ENCODE results near the gene LIFR. TPM values are rescaled to one million over a fixed set of nuclear protein-coding genes. Genes with fewer than 3 reads are reported as not detected.

The LIFR gene
- total RNA-seq, 1 experiment from 2014 or later: 47.9 TPM

DNA sequence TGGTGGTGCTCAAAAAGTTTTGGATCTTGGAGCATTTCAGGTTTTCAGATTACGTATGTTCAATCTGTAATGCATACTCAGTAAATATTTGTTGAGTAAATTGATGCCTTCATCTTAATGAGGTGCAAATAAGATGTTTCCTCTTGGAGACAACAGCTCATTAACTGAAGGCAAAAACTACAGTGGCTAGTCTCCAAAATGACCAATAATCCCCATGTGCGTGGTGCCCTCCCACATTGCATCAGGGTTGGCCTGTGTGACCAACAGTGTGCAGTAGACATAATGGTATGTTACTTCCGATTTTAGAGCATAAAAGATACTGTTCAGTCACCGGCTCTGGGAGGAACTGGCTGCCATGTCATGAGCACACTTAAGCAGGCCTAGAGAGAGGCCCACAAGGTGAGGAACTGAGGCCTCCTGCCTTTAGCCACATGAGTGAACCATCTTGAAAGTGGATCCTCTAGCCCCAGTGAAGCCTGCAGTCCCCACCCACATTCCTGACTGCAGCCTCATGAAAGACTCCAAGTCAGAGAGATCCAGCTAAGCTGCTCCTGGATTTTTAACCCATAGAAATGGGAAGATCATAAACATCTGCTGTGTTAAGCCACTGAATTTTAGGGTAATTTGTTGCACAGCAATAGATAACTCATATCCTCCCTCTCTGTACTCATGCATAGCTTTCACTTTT is 55.7 kb downstream of the LIFR start:
- Histone ChIP-seq H3K4me1 (ENCODE audit: insufficient read depth, low read length, poor library complexity, severe bottlenecking) (no peaks in the 10 kb centered on the region), H3K27me3 (replicated peaks; ENCODE audit: insufficient read depth, low read depth, low read length, poor library complexity) (no peaks in the 10 kb centered on the region), H3K9me3 (ENCODE audit: low read depth, low read length, poor library complexity, severe bottlenecking) (no peaks in the 10 kb centered on the region), H3K4me3 (ENCODE audit: low read depth, low read length, poor library complexity, severe bottlenecking) (no peak overlapping the region), H3K36me3 (ENCODE audit: insufficient read depth, low read length, poor library complexity, severe bottlenecking) (peaks cover 8% of the 10 kb centered on the region), H3K27ac (ENCODE audit: low read depth, low read length, poor library complexity, severe bottlenecking) (no peak overlapping the region)
- no TSS peak for BruUV-seq (replicated peaks)
- intact Hi-C loops (cut with micrococcal nuclease; ENCODE audit: unreplicated experiment): no loop called here
- ChIA-PET CTCF (interaction anchor here (1.4 kb wide), 1 partner anchor 309 kb away, joined by 4 read pairs; no protein-coding TSS in a partner anchor), POLR2A (ENCODE audit: low non-redundant PET) (no interaction called here)
- DNase-seq (ENCODE audit: low spot score): peak; percentile 18
- TF ChIP-seq, protein P1, sequence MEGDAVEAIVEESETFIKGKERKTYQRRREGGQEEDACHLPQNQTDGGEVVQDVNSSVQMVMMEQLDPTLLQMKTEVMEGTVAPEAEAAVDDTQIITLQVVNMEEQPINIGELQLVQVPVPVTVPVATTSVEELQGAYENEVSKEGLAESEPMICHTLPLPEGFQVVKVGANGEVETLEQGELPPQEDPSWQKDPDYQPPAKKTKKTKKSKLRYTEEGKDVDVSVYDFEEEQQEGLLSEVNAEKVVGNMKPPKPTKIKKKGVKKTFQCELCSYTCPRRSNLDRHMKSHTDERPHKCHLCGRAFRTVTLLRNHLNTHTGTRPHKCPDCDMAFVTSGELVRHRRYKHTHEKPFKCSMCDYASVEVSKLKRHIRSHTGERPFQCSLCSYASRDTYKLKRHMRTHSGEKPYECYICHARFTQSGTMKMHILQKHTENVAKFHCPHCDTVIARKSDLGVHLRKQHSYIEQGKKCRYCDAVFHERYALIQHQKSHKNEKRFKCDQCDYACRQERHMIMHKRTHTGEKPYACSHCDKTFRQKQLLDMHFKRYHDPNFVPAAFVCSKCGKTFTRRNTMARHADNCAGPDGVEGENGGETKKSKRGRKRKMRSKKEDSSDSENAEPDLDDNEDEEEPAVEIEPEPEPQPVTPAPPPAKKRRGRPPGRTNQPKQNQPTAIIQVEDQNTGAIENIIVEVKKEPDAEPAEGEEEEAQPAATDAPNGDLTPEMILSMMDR (conservative IDR thresholded peaks at IDR 0.05; ENCODE audit: low read depth, low read length): no peak
- no peak for TF ChIP-seq EZH2 (IDR thresholded peaks at IDR 0.05; ENCODE audit: borderline replicate concordance, low read depth, low read length, poor library complexity, severe bottlenecking)

DNA sequence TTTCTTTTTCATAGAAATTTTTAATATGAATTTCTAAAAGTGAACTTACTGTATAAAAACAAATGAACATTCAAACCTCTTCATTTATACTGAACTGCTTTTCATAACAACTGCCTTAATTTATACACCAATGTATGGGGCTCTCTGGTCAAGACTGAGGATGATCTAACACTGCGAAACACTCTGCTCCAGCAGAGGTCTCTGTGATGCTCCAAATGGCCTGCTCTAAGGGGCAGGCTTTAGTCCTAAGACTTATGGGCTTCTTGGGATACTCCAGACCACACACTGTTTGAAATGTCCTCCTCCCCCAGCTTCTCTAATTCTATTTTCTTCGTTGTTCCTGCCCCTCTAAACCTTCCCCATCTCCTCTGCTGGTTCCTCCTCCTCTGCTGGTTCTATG is 58.5 kb downstream of the LIFR start:
- Histone ChIP-seq H3K4me3 (ENCODE audit: low read depth, low read length, poor library complexity, severe bottlenecking) (no peak overlapping the region), H3K4me1 (ENCODE audit: insufficient read depth, low read length, poor library complexity, severe bottlenecking) (no peaks in the 10 kb centered on the region), H3K36me3 (ENCODE audit: insufficient read depth, low read length, poor library complexity, severe bottlenecking) (peaks cover 10% of the 10 kb centered on the region), H3K9me3 (ENCODE audit: low read depth, low read length, poor library complexity, severe bottlenecking) (no peaks in the 10 kb centered on the region), H3K27ac (ENCODE audit: low read depth, low read length, poor library complexity, severe bottlenecking) (no peak overlapping the region), H3K27me3 (replicated peaks; ENCODE audit: insufficient read depth, low read depth, low read length, poor library complexity) (no peaks in the 10 kb centered on the region)
- peak; percentile 34 for DNase-seq (ENCODE audit: low spot score)
- TF ChIP-seq EZH2 (IDR thresholded peaks at IDR 0.05; ENCODE audit: borderline replicate concordance, low read depth, low read length, poor library complexity, severe bottlenecking): no peak
- TF ChIP-seq, protein P1 (conservative IDR thresholded peaks at IDR 0.05; ENCODE audit: low read depth, low read length): peak; percentile 34; the same call in 1 of the 2 replicates
- ChIA-PET CTCF (no interaction called here), POLR2A (ENCODE audit: low non-redundant PET) (no interaction called here)
- intact Hi-C loops (cut with micrococcal nuclease; ENCODE audit: unreplicated experiment): no loop called here
- BruUV-seq (replicated peaks): no TSS peak

DNA sequence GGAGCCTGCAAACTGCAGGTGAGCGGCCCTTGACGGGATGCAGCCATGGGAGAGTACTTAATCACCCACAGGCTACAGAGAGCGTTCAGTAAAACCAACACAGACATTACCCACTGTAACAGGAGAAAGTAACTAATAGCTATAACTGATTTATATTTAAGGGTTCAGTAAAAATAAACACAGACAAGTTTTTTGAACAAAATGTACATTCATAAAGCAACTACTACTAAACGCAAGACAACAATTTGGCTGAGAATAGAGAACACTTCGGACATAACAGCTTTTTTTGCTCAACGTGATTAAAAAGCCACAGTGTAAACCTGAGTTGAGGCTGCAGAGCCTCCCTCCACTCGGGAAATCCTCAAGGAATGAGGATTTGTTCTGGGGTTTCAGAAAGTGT is 61.7 kb downstream of the LIFR start:
- CTCF ChIA-PET: no interaction called here
- Histone ChIP-seq H3K27me3 (replicated peaks; ENCODE audit: insufficient read depth, low read depth, low read length, poor library complexity) (no peaks in the 10 kb centered on the region), H3K36me3 (ENCODE audit: insufficient read depth, low read length, poor library complexity, severe bottlenecking) (peaks cover 10% of the 10 kb centered on the region), H3K4me3 (ENCODE audit: low read depth, low read length, poor library complexity, severe bottlenecking) (no peak overlapping the region), H3K9me3 (ENCODE audit: low read depth, low read length, poor library complexity, severe bottlenecking) (no peaks in the 10 kb centered on the region), H3K4me1 (ENCODE audit: insufficient read depth, low read length, poor library complexity, severe bottlenecking) (no peaks in the 10 kb centered on the region), H3K27ac (ENCODE audit: low read depth, low read length, poor library complexity, severe bottlenecking) (no peak overlapping the region)
- no peak for DNase-seq (ENCODE audit: low spot score)
- TF ChIP-seq, protein P1 (conservative IDR thresholded peaks at IDR 0.05; ENCODE audit: low read depth, low read length): no peak
- TF ChIP-seq EZH2 (IDR thresholded peaks at IDR 0.05; ENCODE audit: borderline replicate concordance, low read depth, low read length, poor library complexity, severe bottlenecking): no peak
- intact Hi-C loops (cut with micrococcal nuclease; ENCODE audit: unreplicated experiment): no loop called here
- POLR2A ChIA-PET (ENCODE audit: low non-redundant PET): no interaction called here
- BruUV-seq (replicated peaks): no TSS peak

Data from A673 (cell line).